Hepatic stellate cell (primary cell): ENCODE data around the gene SNTG2.

Experiments
- DNase-seq: peaks from one replicate; pipeline ENCODE4 v3.0.0; 2011; ENCODE audit warnings: low spot score

Gene SNTG2

DNA sequence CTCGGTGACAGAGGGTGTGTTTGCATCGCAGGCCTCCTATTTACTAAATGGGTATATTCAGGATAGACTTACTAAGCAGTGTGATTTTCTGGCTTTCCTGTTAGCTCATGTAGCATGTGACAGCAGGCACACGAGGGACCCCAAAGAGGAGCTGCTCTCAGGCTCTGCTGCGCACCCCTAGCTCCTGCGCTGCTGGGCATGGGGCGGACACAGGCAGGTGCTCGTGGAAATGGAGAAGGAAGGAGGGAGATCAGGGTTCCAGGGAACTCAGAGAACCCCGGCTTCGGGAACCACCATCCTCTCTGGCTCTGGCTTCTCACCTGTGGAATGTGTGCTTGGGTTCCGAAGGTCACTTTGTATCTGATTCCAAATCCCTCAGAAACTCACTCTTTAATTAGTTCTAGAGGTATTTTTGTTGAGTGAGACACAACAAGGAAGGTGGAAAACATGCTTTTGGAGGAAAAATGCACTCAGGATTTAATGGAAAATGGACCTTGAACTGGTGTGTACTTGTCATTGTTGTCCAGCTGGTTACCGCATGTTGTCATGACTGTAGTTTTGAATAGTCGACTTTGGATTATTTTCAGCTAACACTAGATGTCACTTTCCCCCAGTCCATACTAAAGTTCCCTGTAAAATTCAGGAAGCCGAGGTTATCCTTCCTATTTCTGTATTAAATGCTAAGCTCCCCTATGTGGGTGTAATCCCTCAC is 3.5 kb downstream of the SNTG2 start:
- peak; percentile 50 for DNase-seq

- DNase-seq: no peak
Measured at GRCh38 chr2:954687-955000, 4.0 kb downstream of the SNTG2 start.

DNA sequence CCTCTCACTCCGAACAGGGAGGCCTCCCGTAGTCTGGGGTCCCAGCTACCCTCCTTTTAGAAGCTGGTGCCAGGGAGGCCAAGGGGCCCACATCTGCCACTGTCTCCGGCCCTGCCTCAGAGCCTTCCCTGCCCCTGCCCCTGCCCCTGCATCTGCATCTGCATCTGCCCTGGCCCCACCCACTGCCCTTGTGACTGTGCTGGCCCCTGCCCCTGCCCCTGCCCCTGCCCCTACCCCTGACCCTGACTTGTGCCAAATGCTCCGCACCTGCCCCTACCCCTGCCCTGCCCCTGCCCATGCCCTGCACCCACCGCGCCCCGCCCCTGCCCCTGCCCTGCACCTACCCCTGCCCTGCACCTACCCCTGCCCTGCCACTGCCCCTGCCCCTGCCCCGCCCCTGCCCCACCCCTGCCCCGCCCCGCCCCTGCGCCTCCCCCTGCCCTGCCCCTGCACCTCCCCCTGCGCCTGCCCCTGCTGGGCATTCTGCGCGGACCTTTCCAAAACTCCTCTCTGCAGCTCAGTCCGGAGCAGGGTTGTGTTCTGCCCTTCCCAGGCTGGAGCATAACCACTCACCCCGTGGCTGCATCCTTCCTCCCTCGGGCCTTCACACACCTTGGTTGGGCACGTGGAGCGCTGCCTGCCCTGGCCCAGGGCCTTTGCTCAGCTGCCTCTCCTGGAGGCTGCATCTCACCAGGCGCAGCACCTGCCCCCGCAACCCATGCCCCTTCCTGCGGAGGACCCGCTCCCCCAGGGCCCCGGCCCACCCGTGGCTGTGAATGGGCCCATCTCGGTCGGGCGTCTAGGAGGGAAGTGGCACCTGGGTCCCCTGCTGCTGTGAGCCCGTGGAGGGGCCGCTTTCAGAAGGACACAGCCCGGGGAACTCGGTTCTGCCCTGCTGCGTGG is 5.4 kb downstream of the SNTG2 start:
- no peak for DNase-seq

GRCh38 chr2:959457-959856 is 8.8 kb downstream of the SNTG2 start:
- DNase-seq: no peak

GRCh38 chr2:960061-960736 is 9.6 kb downstream of the SNTG2 start:
- no peak for DNase-seq

GRCh38 chr2:961786-962185 is 11.1 kb downstream of the SNTG2 start:
- DNase-seq: no peak

GRCh38 chr2:963876-964275 is 13.2 kb downstream of the SNTG2 start:
- DNase-seq: no peak

GRCh38 chr2:964562-964961 is 13.9 kb downstream of the SNTG2 start:
- DNase-seq: no peak

- no peak for DNase-seq
Measured at GRCh38 chr2:965640-966147, 15.0 kb downstream of the SNTG2 start.

GRCh38 chr2:973129-973528 is 22.5 kb downstream of the SNTG2 start:
- no peak for DNase-seq

DNA sequence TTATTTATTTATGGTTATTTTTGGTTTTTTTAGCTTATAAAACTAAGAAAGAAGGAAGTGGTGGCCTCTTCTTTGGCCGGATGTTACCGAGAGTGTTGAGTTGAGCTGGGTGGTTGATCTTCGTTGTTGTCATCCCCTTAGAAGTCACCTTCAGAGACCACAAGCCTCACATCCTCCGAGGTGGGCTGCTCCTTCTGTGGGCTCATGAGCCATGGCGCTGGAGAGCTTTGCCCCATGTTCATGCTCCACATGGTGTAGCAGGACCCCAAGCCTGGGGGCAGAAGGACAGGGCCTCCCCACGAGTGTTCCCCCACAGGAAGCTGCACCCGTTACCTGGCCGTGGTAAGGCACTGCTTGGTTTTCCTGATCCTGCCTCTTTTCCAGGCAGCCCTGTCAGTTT is 23.4 kb downstream of the SNTG2 start:
- no peak for DNase-seq

DNA sequence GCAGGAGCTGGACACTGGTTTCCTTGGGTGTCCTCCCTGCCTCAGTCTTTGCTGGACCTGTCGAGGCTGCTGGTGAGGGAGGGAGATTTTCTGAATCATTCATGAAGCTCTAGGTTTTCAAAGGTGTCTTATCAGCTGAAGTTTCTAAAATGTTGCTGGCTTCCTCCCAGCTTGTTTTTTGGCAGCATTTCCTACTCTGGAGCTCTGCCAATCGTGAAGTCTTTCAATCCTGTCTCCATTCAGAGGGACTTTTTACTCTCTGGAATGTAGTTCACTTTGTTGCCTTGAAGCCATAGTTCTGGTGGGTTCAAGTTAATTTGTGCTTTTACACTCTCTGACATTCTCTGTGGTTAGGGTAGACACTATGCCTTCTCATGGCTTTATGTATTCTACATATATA is 23.9 kb downstream of the SNTG2 start:
- DNase-seq: no peak

DNA sequence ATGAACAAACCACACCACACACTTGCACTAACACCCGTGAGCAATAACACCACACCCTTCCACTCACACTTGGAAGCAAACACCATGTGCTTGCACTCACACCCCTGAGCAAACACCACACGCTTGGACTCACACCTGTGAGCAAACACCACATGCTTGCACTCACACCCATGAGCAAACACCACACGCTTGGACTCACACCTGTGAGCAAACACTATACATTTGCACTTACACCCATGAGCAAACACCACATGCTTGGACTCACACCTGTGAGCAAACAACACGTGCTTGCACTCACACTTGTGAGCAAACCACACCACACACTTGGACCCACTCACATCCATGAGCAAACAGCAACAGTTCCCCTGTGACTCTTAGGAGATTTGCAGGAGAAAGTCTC is 24.4 kb downstream of the SNTG2 start:
- DNase-seq: no peak

DNA sequence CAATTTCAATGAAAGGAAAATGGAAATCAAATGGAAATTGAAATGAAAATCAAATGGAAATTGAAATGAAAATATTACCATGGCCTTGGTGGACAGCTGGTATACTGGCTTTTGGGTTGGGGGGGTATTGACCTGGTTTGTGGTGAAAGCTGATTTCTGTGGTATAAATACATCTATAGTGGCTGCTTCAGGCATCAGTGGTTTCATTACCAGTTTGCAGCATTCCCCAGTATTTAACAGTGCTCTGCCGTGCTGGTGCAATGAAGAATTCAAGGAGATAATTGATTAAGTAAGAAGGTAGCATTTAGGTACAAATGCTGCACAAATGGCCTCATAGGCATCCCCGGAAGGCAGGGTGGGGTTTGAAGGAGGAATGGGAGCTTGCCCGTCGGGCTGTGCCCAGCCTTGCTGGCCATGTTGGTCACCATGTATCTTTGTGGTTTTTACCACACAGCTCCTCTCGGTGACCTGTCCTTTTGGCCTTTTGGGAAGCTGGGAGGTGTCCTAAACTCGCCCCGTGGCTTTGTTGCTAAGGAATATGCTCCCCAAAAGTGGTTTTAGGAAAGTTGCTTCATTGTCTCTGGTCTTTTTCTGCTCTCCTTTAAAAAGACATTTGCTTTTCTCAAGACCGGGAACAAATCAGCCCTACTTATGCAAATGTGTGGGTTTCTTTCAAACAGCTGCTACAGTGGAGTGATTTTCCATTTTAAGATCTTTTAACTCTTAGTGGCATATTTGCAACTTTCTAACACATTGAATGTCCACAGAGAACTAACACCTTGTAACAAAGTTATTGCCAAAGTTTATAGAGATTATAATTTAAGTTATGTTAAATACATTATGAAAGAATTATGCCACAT is 28.6 kb downstream of the SNTG2 start:
- no peak for DNase-seq

- no peak for DNase-seq
Measured at GRCh38 chr2:980176-980575, 29.5 kb downstream of the SNTG2 start.

- DNase-seq: no peak
Measured at GRCh38 chr2:981258-981657, 30.6 kb downstream of the SNTG2 start.

DNA sequence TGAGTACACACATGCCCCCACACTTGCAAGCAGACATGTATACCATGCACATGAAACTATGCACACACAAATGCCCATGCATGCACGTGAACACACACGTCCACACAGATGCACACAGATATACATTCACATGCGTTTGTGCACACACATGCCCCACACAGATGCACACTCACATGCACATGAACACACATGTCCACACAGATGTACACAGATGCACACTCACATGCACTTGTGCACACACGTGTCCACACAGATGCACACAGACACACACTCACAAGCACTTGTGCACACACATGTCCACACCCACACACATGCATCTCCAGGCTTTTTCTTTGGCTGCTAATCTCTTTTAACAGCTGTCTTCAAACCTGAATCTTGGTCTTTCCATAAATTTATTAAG is 31.1 kb downstream of the SNTG2 start:
- DNase-seq: no peak

DNA sequence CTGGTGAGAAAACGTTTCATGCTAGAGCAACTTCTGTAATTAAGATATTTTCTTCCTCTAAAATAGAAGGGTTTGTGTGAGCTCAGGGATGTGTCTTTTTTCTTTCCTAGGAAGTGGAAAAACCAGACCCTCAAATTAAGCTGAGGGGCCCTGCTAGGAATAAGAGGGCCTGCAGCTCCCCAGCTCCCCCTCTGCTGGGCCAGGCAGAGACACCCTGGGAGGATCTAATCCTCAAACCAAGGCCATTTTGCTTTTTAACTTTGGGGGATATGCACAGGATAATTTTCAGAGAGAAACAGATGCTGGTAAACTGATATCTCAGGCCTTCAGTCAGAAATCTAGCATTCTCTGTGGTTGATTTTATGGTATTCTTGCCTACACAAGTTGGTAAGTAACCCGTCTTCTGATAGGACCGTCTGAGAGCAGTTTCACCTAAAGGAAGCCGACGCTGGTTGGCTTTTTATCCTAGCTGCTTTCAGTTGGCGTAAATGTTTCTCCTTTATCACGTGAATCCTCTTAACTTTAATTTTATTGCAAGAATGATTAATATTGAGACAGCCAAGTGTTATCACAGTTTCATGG is 34.8 kb downstream of the SNTG2 start:
- DNase-seq: no peak

DNA sequence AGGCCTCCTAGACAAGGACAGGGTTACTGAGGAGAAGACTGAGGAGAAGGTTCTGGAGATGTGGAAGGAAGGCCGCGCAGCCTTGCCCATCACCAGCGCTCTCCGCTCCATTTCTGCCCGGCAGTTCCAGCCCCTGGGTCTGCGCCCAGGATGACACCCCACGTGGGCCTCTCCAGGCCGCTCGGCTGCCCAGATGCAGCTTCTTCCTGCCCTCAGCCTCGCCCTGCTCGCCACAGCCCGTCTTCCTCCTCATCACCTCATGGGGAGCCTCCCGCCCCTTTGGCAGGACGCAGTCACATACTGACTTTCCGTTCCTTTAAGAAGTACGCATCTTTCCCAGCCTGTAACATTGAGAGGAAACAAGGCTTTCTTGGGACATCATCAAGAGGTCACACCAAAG is 37.1 kb downstream of the SNTG2 start:
- DNase-seq: no peak

GRCh38 chr2:989781-990467 is 39.3 kb downstream of the SNTG2 start:
- no peak for DNase-seq

GRCh38 chr2:990970-991369 is 40.3 kb downstream of the SNTG2 start:
- no peak for DNase-seq
